BJ (cell line): Measurements from ENCODE around the gene PALLD. TPM values are rescaled to one million over a fixed set of nuclear protein-coding genes. Genes with fewer than 3 reads are reported as not detected.

ENCODE experiments used
- CTCF ChIA-PET: fragments of 350-600 bp; formaldehyde crosslinking; extraction: SDS; loops from one replicate; lab custom pipeline; 2021; ENCODE audit warnings: antibody characterized with exemption, inconsistent platforms; lab: Yijun Ruan, JAX
- POLR2A ChIA-PET: fragments of 300-600 bp; sonication (Branson Sonifier 250); formaldehyde crosslinking; extraction: SDS; loops from one replicate; lab custom pipeline; 2021; ENCODE audit warnings: antibody characterized with exemption; lab: Charles Lee
- DNase-seq: peaks from one replicate; pipeline ENCODE4 v3.0.0-alpha.2; 2011; ENCODE audit warnings: low read depth
- H3K27me3 ChIP-seq: 2 replicates; pipeline ENCODE4 v1.6.0; 2011; ENCODE audit warnings: low read length; ENCODE audit not compliant: control insufficient read depth, insufficient read depth
- H3K36me3 ChIP-seq: 2 replicates; pipeline ENCODE4 v1.5.1; 2011; ENCODE audit warnings: low read length; ENCODE audit not compliant: control insufficient read depth, insufficient read depth
- H3K4me3 ChIP-seq: 2 replicates; pipeline ENCODE4 v1.5.1; 2011; ENCODE audit warnings: low read depth, mild to moderate bottlenecking, control low read depth, low read length
- polyA plus RNA-seq: library from polyadenylated mRNA; depleted of rRNA; stranded (reverse); fragments of >200 nt; gene quantifications from 2 replicates; pipeline ENCODE4 v1.2.3, GENCODE V29; 2011
- TF ChIP-seq, protein P1 (sequence below): IDR thresholded peaks from 2 replicates; pipeline ENCODE4 v1.5.1; 2011; ENCODE audit warnings: low read depth, mild to moderate bottlenecking, control low read depth, inconsistent platforms, low read length, moderate library complexity; ENCODE audit not compliant: insufficient read depth

The PALLD gene
- polyA plus RNA-seq, 1 experiment = 30.3 TPM

- no peak for DNase-seq
- ChIA-PET POLR2A (no interaction called here), CTCF (no interaction called here)
- TF ChIP-seq, protein P1, sequence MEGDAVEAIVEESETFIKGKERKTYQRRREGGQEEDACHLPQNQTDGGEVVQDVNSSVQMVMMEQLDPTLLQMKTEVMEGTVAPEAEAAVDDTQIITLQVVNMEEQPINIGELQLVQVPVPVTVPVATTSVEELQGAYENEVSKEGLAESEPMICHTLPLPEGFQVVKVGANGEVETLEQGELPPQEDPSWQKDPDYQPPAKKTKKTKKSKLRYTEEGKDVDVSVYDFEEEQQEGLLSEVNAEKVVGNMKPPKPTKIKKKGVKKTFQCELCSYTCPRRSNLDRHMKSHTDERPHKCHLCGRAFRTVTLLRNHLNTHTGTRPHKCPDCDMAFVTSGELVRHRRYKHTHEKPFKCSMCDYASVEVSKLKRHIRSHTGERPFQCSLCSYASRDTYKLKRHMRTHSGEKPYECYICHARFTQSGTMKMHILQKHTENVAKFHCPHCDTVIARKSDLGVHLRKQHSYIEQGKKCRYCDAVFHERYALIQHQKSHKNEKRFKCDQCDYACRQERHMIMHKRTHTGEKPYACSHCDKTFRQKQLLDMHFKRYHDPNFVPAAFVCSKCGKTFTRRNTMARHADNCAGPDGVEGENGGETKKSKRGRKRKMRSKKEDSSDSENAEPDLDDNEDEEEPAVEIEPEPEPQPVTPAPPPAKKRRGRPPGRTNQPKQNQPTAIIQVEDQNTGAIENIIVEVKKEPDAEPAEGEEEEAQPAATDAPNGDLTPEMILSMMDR = no peak
- no peaks in the 10 kb centered on the region for H3K27me3 ChIP-seq
- H3K36me3 ChIP-seq = no peaks in the 10 kb centered on the region
- H3K4me3 ChIP-seq = no peak overlapping the region
These were observed 105.0 kb downstream of the PALLD start for GRCh38 chr4:168601899-168602298.

GRCh38 chr4:168604496-168605373 lies 107.9 kb downstream of the PALLD start:
- no peaks in the 10 kb centered on the region for H3K36me3 ChIP-seq
- no peak for DNase-seq
- no peaks in the 10 kb centered on the region for H3K27me3 ChIP-seq
- H3K4me3 ChIP-seq = no peak overlapping the region
- TF ChIP-seq, protein P1 = no peak
- ChIA-PET CTCF (interaction anchor here (0.9 to 1.7 kb wide), 3 partner anchors 19 to 316 kb away, joined by 3 to 7 read pairs (median 3); no protein-coding TSS in a partner anchor), POLR2A (interaction anchor here (1.1 to 1.3 kb wide), 2 partner anchors 9 to 19 kb away, joined by 3 read pairs; no protein-coding TSS in a partner anchor)

DNA sequence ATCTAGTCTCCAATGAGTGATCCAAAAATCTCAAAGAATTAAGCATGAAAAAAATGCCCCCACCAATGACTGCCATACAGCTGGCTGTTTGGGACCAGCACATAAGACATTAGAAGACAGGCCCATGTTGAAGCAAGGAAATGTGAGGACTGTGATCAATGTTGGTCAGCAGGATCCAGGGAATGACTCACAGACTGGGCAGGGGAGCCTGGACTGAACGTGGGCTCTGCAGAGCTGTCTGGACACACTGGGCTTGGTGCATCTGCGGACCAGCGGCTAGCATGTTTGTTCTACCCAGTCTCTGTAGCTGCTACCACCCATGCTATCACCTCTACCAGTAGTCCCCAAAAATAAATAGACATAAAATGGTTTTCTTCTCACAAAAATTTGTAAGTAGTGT lies 108.6 kb downstream of the PALLD start:
- Histone ChIP-seq H3K36me3 (no peaks in the 10 kb centered on the region), H3K27me3 (no peaks in the 10 kb centered on the region), H3K4me3 (no peak overlapping the region)
- ChIA-PET CTCF (interaction anchor here (0.9 to 1.7 kb wide), 2 partner anchors 20 to 104 kb away, joined by 3 to 7 read pairs; no protein-coding TSS in a partner anchor), POLR2A (no interaction called here)
- TF ChIP-seq, protein P1 = no peak
- no peak for DNase-seq

DNA sequence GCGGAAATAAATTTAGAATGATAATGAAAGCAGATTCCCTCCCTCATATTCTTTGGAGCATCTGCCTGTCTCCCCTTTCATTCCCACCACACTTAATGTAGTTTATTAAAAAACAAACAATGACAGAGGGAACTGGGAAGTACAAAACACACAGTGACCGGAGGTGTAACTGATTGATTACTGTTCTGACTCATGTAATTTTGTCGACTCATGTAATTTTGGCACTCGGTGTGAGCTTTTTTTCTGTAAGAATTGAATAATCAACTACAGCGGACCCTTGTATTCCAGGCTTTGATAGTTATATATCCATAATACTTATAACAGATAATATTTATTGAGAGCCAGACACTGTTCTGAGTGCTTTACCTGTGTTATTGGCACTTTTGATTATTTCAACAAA lies 110.4 kb downstream of the PALLD start:
- no peaks in the 10 kb centered on the region for H3K36me3 ChIP-seq
- CTCF ChIA-PET = interaction anchor here (1.6 kb wide), 1 partner anchor 12 kb away, joined by 5 read pairs; no protein-coding TSS in a partner anchor
- POLR2A ChIA-PET = no interaction called here
- TF ChIP-seq, protein P1 = no peak
- no peak for DNase-seq
- H3K4me3 ChIP-seq = no peak overlapping the region
- no peaks in the 10 kb centered on the region for H3K27me3 ChIP-seq

DNA sequence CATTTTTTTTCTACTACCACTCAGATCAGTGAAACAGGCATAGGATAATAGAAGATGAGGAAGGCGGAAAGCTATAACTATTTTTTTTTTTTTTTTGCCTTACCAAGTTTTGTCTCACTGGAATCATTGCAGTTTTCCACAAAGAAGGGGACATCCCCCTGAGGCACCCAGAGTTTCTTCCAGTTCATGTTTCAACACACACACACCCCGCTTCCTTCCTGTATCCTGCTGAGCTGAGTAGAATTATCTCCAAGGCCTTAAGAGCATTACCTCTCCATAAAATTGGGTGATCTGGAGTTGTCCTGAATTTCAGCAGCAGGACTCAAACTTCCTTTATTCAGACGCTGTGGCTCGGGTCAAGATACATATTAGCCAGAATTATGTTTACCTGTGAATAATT lies 111.9 kb downstream of the PALLD start:
- no peaks in the 10 kb centered on the region for H3K27me3 ChIP-seq
- ChIA-PET CTCF (interaction anchor here (1.6 kb wide), 1 partner anchor 10 kb away, joined by 5 read pairs; no protein-coding TSS in a partner anchor), POLR2A (no interaction called here)
- H3K4me3 ChIP-seq = no peak overlapping the region
- H3K36me3 ChIP-seq = no peaks in the 10 kb centered on the region
- DNase-seq = no peak
- TF ChIP-seq, protein P1 = no peak
